Upper lobe of left lung (tissue), 6 donors: Measurements from ENCODE around the gene MED22. TPM values are rescaled to one million over a fixed set of nuclear protein-coding genes. Genes with fewer than 3 reads are reported as not detected.

Experiments used
- ATAC-seq, 2 donors: fragments of 200-7000 bp; cut with Tn5 transposase; one replicate each; pipeline ENCODE4 v1.9.1; 2022; ENCODE audit warnings: mild to moderate bottlenecking in 2 of 2, moderate library complexity in 2 of 2; ENCODE audit not compliant: low FRiP score in 2 of 2
- DNase-seq, 2 donors: peaks; one replicate each; pipeline ENCODE4 v3.0.0-alpha.2; 2019 to 2020
- H3K27ac ChIP-seq, 4 donors: fragments of 200-600 bp; sonication (generic); one replicate each; pipeline ENCODE4 v1.5.1; 2016 to 2019
- H3K27me3 ChIP-seq, 4 donors: fragments of 200-600 bp; sonication (generic); one replicate each; pipeline ENCODE4 v1.5.1; 2017 to 2019
- H3K36me3 ChIP-seq, 4 donors: fragments of 200-600 bp; sonication (generic); one replicate each; pipeline ENCODE4 v1.5.1; 2016 to 2019
- H3K4me1 ChIP-seq, 4 donors: fragments of 200-600 bp; sonication (generic); one replicate each; pipeline ENCODE4 v1.5.1; 2018 to 2019
- H3K4me3 ChIP-seq, 4 donors: fragments of 200-600 bp; sonication (generic); one replicate each; pipeline ENCODE4 v1.5.1; 2017 to 2019; ENCODE audit warnings: mild to moderate bottlenecking in 2 of 4, moderate library complexity in 1 of 4
- H3K9me3 ChIP-seq, 4 donors: fragments of 200-600 bp; sonication (generic); one replicate each; pipeline ENCODE4 v1.5.1; 2018 to 2019
- EP300 ChIP-seq, 4 donors: sonication (generic); formaldehyde crosslinking; IDR thresholded peaks; one replicate each; pipeline ENCODE4 v1.5.1; 2017; ENCODE audit warnings: antibody characterized with exemption in 4 of 4, control low read depth in 2 of 4
- POLR2A ChIP-seq, 4 donors: fragments of 450-650 bp; IDR thresholded peaks; one replicate each; pipeline ENCODE4 v1.5.1; 2016 to 2017; ENCODE audit warnings: antibody characterized with exemption in 4 of 4, mild to moderate bottlenecking in 2 of 4
- POLR2AphosphoS5 ChIP-seq, 2 donors: sonication (generic); formaldehyde crosslinking; IDR thresholded peaks; one replicate each; pipeline ENCODE4 v1.5.1; 2017; ENCODE audit warnings: antibody characterized with exemption in 2 of 2
- WGBS, 2 donors: methylation state at CpG; one replicate each; pipeline ENCODE4 v1.1.5; 2017 to 2018; 5-methylcytosine and 5-hydroxymethylcytosine counted together
- total RNA-seq, 6 donors: library from RNA; depleted of rRNA in 4 of 6; stranded (reverse); fragments of >200 nt in 4 of 6; gene quantifications; one replicate each; pipeline versions ENCODE4 v1.1.0 to v1.2.1, GENCODE V29; 2016 to 2021
- TF ChIP-seq, protein P1 (sequence below), 6 experiments: fragments of 450-650 bp in 4 of 6; fragments of 200-600 bp in 2 of 6; sonication (generic) in 2 of 6; IDR thresholded peaks; one replicate each; pipeline ENCODE4 v1.5.1; 2016 to 2019; ENCODE audit warnings: antibody characterized with exemption in 6 of 6
- donor health status: DM: no; HTN: no; CAD: no; lungs with moderate emphysema.
- donor health status: DM: no; HTN: yes; CAD: no; lungs with severe emphysema.

The MED22 gene
- total RNA-seq, 6 donors from 2014 or later, result 28.1 to 41.0 (median 30.5) TPM

- no peak for DNase-seq
- ATAC-seq, result no peak
Measured at GRCh38 chr9:133307301-133307700, 40.6 kb downstream of the MED22 start.

GRCh38 chr9:133306242-133307204, 41.4 kb downstream of the MED22 start:
- ATAC-seq, result no peak
- H3K27me3 ChIP-seq, result no peaks in the 10 kb centered on the region
- TF ChIP-seq, protein P1, sequence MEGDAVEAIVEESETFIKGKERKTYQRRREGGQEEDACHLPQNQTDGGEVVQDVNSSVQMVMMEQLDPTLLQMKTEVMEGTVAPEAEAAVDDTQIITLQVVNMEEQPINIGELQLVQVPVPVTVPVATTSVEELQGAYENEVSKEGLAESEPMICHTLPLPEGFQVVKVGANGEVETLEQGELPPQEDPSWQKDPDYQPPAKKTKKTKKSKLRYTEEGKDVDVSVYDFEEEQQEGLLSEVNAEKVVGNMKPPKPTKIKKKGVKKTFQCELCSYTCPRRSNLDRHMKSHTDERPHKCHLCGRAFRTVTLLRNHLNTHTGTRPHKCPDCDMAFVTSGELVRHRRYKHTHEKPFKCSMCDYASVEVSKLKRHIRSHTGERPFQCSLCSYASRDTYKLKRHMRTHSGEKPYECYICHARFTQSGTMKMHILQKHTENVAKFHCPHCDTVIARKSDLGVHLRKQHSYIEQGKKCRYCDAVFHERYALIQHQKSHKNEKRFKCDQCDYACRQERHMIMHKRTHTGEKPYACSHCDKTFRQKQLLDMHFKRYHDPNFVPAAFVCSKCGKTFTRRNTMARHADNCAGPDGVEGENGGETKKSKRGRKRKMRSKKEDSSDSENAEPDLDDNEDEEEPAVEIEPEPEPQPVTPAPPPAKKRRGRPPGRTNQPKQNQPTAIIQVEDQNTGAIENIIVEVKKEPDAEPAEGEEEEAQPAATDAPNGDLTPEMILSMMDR (IDR thresholded peaks at IDR 0.05), result no peak
- no peak for TF ChIP-seq POLR2AphosphoS5 (IDR thresholded peaks at IDR 0.05)
- TF ChIP-seq POLR2A (IDR thresholded peaks at IDR 0.05), result no peak
- TF ChIP-seq EP300 (IDR thresholded peaks at IDR 0.05), result no peak
- no peaks in the 10 kb centered on the region for H3K4me1 ChIP-seq
- no peaks in the 10 kb centered on the region for H3K36me3 ChIP-seq
- no peak overlapping the region for H3K27ac ChIP-seq
- no peak overlapping the region for H3K4me3 ChIP-seq
- no peaks in the 10 kb centered on the region for H3K9me3 ChIP-seq
- 75 to 76% methylated on average over 26 to 31 of the region's 31 CpGs for WGBS, 2 donors
- DNase-seq, result no peak

More at GRCh38 chr9:133307301-133307700, 40.6 kb downstream of the MED22 start:
- H3K4me3 ChIP-seq, result no peak overlapping the region
- no peaks in the 10 kb centered on the region for H3K4me1 ChIP-seq
- no peaks in the 10 kb centered on the region for H3K27me3 ChIP-seq
- WGBS, 2 donors, result 74 to 81% methylated on average over 16 of the region's 16 CpGs
- TF ChIP-seq EP300 (IDR thresholded peaks at IDR 0.05) (no peak), POLR2A (IDR thresholded peaks at IDR 0.05) (no peak)
- no peaks in the 10 kb centered on the region for H3K36me3 ChIP-seq
- no peaks in the 10 kb centered on the region for H3K9me3 ChIP-seq
- H3K27ac ChIP-seq, result no peak overlapping the region

DNA sequence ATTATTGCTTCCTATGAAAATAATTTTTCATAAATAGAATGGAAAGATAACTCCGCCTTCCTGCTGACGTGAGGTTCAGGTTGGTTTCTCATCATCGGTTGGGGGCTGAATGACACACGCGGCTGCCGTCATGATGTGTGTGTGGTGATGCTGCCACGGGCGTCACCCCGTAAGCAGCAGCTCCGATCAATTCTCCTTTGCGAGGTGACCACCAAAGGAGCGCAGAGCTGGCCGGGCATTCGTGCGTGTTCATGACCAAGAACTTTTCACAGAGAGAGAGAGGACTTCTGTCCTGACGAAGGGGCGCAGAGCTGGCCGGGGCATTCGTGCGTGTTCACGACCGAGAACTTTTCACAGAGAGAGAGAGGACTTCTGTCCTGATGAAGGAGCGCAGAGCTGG, 42.2 kb downstream of the MED22 start:
- Histone ChIP-seq H3K27ac (no peak overlapping the region), H3K36me3 (no peaks in the 10 kb centered on the region), H3K27me3 (no peaks in the 10 kb centered on the region), H3K4me1 (no peaks in the 10 kb centered on the region), H3K9me3 (no peaks in the 10 kb centered on the region), H3K4me3 (no peak overlapping the region)
- DNase-seq, result no peak
- no peak for ATAC-seq
- WGBS, 2 donors, result 77 to 83% methylated on average over 21 to 22 of the region's 23 CpGs
- TF ChIP-seq POLR2A (IDR thresholded peaks at IDR 0.05) (no peak), EP300 (IDR thresholded peaks at IDR 0.05) (no peak), POLR2AphosphoS5 (IDR thresholded peaks at IDR 0.05) (no peak)
- TF ChIP-seq, protein P1 (IDR thresholded peaks at IDR 0.05), result no peak

GRCh38 chr9:133304477-133305377, 43.2 kb downstream of the MED22 start:
- ATAC-seq (peak in 1 of 2 donors; percentile 8), DNase-seq (no peak)
- Histone ChIP-seq H3K36me3 (no peaks in the 10 kb centered on the region), H3K27me3 (no peaks in the 10 kb centered on the region), H3K4me1 (peaks cover 0 to 3% (median 0%) of the 10 kb centered on the region in 4 donors), H3K27ac (no peak overlapping the region), H3K4me3 (no peak overlapping the region), H3K9me3 (no peaks in the 10 kb centered on the region)
- TF ChIP-seq POLR2AphosphoS5 (IDR thresholded peaks at IDR 0.05) (no peak), EP300 (IDR thresholded peaks at IDR 0.05) (no peak)
- whole genome bisulfite sequencing, 2 donors, result 88 to 89% methylated on average over 30 to 38 of the region's 38 CpGs

- WGBS, 2 donors, result 78 to 80% methylated on average over 13 of the region's 13 CpGs
- DNase-seq, result no peak
- Histone ChIP-seq H3K27ac (no peak overlapping the region), H3K4me1 (peaks cover 0 to 3% (median 0%) of the 10 kb centered on the region in 4 donors), H3K27me3 (no peaks in the 10 kb centered on the region), H3K36me3 (no peaks in the 10 kb centered on the region), H3K9me3 (no peaks in the 10 kb centered on the region), H3K4me3 (no peak overlapping the region)
- TF ChIP-seq POLR2AphosphoS5 (IDR thresholded peaks at IDR 0.05) (no peak), EP300 (IDR thresholded peaks at IDR 0.05) (no peak), POLR2A (IDR thresholded peaks at IDR 0.05) (no peak)
- TF ChIP-seq, protein P1 (IDR thresholded peaks at IDR 0.05), result no peak
- ATAC-seq, result no peak
Measured at GRCh38 chr9:133304158-133304470, 43.8 kb downstream of the MED22 start.
